AG08396 (cell line): ENCODE data around the gene PHKG1.
"Not testable (repeated sequence)": the region's sequence is repeated elsewhere in the genome, so short reads cannot be mapped to it uniquely, and the experiment has no call there.

Experiments used
- DNase-seq: peaks from one replicate; pipeline ENCODE4 v3.0.0; 2012; ENCODE audit warnings: low spot score, mixed read lengths

Gene PHKG1

DNA sequence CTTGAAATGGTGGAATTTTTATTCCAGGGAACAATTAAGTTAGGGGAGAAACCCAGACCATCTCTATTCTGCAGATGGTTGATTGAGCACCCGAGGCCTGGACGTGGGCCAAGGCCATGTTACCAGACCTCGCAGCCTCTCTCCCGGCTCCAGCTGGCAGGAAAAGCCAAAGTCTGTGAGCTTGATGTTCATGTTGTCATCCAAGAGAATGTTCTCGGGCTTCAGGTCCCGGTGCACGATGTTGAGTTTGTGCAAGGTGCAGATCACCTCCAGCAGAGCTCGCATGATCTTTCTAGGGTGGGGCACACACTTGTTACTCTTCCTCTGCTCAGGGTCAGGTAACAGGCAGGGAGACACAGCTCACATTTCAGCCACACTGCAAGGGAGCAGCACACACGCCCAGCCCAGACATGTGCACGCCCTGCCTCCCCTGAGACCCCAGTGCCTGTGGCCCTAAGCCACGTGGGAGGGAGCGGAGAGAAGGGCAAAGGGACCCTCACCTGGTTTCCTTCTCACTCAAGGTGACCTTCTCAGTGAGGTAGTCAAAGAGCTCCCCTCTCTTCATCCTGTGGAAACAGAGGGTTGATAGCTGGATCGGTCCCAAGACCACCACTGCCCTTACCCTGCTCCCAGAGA, 9.5 kb downstream of the PHKG1 start:
- DNase-seq, result no peak

DNA sequence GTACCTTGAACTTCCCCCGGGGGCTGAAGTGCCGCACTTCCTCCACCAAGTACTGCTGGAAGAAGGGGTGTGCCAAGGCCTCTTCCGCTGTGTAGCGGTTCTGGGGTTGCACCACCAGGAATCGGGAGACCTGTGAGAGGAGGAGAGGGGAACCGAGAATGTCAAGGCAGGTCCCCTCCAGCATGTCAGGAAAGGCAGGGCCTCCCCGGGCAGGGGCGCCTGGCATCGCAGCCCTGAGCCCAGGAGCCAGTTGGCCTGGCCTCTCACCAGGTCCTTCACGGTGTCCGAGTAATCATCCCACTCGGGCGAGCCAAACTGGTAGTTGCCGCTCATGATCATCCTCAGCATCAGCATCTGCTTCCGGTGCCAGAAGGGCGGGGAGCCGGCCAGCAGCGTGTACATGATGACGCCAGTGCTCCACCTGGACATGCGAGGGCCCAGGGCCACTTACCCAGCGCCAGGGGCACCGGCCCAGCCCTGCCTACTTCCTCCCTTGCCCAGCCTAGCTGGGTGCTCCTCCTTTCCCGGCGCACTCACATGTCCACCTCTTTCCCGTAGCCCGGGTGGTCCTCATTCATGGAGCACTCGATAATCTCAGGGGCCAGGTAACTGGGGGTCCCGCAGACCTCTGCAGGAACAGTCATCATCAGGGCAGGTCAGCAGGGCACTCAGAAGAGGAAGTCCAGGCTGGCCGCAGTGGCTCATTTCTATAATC, 11.0 kb downstream of the PHKG1 start:
- no peak for DNase-seq

DNA sequence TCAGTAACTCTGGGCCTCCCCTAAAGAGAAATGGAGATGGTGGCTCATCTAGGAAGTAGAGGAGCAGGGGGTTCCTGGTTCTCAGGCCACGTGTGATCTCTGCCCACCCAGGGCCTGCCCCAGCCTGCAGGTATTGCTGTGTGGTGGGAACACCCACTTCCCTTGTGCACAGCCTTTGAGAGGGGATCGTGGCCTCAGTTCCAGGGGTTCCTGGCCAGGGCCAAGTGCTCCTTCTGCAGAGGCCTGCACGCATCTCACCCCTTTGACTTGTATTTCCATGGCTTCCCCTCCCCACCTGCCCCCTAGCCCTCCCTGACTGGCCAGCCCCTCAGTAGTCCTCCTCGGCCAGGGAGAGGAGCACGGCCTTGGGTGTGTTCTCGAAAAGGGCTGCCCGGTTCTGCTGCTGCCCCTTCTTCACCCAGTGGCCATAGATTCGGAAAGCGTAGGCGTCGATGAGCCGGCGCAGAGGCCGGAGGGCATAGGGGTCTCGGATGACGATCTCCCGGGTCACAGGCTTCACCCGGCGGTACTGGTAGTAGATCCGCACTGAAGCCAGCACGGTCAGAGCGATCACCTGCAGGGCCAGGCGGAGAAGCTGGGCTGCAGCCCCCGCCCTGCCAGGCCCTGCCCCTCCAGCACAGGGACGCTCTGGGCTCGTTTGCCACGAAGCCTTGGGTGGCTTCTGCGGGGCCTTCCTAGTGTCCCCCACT, 11.9 kb downstream of the PHKG1 start:
- not testable (repeated sequence) for DNase-seq

DNA sequence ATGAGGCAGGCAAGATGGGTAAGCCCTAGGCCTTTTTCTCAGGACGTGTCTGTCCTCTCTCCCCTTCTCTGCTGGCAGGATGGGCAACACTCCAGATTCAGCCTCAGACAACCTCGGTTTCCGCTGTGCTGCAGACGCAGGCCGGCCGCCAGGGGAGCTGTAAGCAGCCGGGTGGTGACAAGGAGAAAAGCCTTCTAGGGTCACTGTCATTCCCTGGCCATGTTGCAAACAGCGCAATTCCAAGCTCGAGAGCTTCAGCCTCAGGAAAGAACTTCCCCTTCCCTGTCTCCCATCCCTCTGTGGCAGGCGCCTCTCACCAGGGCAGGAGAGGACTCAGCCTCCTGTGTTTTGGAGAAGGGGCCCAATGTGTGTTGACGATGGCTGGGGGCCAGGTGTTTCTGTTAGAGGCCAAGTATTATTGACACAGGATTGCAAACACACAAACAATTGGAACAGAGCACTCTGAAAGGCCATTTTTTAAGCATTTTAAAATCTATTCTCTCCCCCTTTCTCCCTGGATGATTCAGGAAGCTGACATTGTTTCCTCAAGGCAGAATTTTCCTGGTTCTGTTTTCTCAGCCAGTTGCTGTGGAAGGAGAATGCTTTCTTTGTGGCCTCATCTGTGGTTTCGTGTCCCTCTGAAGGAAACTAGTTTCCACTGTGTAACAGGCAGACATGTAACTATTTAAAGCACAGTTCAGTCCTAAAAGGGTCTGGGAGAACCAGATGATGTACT, 13.1 kb downstream of the PHKG1 start:
- DNase-seq, result peak; percentile 79

DNA sequence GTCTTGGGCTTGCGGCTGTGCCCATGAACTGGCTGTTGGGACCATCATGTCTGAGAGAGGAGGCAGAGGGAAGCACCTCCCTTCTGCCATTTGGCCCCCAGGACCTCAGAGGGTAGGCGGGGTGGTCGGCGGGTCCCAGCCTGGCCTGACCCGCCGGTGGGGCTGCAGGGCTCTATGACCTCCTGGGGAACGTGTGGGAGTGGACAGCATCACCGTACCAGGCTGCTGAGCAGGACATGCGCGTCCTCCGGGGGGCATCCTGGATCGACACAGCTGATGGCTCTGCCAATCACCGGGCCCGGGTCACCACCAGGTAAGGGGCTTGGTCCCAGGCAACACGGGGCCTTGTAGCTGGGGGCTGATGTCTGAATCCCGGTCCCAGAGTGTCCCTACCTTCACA, 14.6 kb downstream of the PHKG1 start:
- no peak for DNase-seq

DNA sequence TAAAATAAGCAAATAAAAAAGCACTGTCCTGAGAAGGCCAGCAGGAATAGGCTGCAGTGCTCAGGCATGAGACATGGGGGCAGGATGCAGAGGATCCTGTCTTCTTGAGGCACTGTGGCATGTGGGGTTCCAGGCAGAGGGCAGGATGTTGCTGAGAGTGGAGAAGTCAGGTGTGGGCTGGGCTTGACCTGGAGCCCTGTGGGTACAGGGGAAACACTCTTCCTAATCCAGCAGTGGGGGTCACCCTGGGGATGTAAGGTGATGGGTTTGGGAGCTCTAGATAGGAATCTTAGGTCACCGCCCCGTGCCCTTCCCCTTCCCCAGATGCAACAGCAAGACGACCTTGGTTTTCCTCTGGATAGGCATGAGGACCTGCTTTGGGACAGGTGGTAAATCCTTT, 15.1 kb downstream of the PHKG1 start:
- DNase-seq, result no peak

DNA sequence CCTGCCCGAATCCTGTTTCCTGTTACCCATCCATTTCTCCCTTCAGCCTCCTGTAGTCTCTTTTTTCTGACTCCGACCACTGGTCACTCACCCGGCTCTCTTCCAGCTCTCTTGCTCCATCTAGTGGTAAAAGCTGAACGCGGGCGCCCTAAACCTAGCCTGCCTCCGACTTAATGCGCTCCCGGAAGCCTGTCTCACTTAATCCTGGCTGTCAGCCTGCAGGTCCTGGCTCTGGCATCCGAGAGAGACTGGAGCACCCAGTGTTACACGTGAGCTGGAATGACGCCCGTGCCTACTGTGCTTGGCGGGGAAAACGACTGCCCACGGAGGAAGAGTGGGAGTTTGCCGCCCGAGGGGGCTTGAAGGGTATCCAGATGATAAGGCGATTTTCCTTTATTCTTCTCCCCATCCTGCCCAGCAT, 18.4 kb downstream of the PHKG1 start:
- peak; percentile 82 for DNase-seq

DNA sequence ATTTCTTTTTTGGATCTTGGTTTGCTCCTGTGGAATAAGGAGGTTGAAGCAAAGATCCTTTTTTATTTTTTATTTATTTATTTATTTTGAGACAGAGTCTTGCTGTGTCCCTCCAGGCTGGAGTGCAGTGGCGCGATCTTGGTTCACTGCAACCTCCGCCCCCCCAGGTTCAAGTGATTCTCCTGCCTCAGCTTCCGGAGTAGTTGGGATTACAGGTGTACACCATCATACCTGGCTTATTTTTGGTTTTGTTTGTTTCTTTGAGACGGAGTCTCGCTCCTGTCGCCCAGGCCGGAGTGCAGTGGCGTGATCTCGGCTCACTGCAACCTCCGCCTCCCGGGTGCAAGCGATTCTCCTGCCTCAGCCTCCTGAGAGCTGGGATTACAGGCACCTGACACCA, 26.4 kb downstream of the PHKG1 start:
- DNase-seq, result not testable (repeated sequence)

DNA sequence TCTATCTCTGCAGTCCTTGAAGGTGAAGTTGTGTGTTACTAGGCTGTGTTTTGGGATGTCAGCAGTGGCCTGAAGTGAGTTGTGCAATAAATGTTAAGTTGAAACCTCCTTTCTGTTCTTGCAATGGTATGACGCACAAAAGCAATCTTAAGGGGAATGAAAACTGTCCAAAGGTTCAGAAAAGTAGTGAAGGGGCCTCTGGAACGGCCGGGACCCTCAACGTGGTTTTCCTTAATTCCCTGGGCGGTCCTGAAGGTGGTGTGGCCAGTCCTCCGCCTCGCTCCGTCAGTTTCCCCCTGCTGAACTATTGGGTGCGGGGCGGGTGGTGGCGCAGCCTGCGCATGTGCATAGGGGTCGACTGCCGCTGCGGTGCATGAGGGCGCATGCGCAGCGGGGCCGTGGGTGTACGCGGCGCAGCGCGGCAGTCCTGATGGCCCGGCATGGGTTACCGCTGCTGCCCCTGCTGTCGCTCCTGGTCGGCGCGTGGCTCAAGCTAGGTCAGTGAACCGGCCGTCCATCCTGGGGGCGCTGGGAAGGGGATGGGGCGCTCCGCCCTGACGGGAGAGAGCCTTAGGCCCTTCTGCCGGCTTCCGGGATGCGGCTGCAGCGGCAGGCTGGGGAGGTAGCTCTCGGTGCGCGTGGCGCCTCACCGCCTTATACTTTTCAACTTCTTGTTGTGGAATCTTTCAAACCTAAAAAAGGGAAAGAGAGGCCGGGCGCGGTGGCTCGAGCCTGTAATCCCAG, 28.7 kb downstream of the PHKG1 start, which contains the start of gene SUMF2:
Gene SUMF2, plus strand, starts transcription at position 405 of the 744 bp plus-strand sequence. Its CDS starts 26 bp downstream, at position 431.
- peak; percentile 99 for DNase-seq

DNA sequence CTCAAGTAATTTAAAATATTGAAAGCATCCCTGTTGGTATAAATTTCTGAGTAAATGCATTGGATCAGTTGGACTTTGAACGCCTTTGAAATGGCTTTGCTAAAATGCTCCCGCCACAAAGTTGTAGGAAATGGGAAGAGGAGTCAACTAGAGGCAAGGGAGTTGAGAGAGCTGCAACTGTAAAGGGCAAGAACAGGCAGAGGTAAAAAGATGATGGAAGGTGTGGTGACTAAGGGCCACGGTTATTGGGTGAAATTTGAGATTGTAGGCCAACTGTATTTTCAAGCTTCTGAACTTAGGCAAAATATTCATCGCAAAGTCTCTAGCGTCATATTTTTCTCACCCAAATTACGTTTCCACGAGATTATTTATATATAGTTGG, 29.3 kb downstream of the PHKG1 start:
- no peak for DNase-seq

DNA sequence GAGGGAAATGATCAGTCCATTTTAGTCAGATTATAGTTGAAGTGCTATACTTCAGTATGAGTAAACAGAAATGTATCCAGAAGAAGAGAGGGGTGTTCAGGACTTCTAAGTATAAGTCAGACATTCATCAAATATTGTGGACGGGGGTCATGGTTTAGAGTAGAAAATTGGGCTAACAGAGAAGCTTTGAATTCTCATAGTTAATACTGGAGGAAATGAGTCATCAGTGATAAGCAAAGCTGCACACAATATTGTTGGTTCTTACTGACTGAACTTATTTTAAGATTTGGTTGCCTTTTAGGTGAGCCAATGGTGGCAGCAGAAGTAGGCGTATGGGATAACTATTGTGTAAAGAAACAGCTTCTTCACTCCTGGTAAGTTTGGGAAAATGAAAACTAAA, 30.4 kb downstream of the PHKG1 start:
- peak; percentile 39 for DNase-seq

DNA sequence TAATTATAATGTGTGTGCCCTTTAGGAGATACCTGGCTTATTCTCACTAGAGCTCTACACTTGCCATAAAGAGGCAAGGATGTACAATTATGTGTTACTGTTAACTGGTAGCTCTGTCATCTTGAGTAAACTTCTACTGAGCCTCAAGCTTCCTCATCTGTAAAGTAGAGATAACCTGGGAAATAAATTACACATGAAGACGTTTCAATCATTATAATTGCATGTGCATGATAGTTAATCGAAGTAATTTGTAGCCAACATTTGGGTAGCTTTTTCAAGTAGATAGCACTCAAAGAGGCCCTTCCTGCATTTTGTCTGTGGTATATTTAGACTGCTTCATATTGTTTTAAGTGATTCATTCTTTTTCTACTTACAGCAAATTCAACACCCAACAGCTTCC, 38.8 kb downstream of the PHKG1 start:
- DNase-seq, result no peak

DNA sequence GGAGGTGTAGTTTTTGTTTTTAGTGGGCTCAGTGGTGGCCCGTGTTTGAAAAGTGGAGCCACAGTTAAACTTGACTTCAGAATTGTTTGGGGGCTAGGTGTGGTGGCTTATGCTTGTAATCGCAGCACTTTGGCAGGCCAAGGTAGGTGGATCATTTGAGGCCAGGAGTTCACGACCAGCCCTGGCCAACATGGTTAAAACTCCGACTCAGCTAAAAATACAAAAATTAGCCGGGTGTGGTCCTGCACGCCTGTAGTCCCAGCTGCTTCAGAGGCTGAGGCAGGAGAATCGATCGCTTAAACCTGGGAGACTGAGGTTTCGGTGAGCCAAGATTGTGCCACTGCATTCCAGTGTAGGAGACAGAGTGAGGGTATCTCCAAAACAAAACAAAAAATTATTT, 39.4 kb downstream of the PHKG1 start:
- no peak for DNase-seq

DNA sequence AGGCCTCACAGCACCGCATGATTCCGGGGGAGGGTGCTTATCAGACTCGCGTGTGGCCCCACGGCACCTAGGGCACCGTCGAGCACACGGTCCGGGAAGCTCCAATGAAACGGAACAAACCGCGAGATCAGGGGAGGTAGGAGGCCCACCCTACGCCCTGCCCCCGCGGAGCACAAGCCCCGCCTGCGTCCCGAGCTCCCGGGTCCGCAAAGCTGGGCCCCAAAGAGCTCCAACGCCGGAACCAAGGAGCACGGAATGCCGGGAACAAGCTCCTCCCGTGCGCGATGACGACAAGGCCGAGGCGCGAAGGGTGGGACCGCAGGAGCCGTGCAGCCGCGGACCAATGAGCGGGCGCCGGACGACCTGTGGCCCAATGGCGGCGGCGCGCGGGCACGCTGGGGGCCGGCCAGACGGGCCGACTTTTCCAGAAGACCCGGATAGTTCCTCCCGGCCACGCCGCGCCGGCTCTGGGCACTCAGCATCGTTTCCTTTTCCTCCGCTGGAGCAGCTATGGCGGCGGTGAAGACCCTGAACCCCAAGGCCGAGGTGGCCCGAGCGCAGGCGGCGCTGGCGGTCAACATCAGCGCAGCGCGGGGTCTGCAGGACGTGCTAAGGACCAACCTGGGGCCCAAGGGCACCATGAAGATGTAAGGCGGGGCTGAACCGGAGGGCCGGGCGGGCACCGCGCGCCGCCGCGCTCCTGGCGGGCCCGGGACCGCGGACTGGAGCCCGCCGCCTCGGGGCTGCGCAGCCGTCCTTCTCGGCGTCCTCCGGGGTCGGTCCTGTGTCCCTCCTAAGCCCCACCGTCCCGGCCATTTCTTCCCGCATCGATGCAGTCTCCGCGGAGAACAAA, 41.2 kb downstream of the PHKG1 start, which contains the start of the genes CCT6A and PSPH:
Gene CCT6A, plus strand, starts transcription at position 427 of the 853 bp plus-strand sequence. Its CDS starts 84 bp downstream, at position 511.
Gene PSPH, minus strand, starts transcription at position 106 of the 853 bp plus-strand sequence. CDS start 30,232 bp downstream, outside the sequence.
- DNase-seq, result peak; percentile 96

DNA sequence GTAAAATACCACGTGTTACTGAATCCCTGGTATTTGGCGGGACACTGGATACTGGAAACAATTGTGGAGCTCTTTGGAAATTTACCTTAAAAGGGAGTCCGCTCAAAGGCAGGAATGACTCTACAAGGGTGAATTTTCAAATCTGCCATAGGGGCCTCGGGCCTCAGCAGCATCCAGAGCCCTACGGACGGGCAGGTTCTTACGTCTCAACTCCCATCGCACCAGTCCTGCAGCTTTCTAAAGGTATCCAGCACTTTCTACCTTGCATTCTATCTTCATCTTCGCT, 41.8 kb downstream of the PHKG1 start:
- DNase-seq, result no peak

DNA sequence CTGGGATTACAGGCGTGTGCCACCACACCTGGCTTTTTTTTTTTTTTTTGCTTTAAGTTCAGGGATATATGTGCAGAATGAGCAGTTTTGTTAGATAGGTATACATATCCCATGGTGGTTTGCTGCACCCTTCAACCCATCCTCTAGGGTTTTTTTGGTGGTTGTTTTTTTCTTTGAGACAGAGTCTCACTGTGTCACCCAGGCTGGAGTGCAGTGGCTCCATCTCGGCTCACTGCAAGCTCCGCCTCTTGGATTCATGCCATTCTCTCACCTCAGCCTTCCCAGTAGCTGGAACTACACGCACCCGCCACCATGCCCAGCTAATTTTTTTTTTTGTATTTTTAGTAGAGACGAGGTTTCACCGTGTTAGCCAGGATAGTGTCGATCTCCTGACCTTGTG, 44.0 kb downstream of the PHKG1 start:
- DNase-seq, result not testable (repeated sequence)

DNA sequence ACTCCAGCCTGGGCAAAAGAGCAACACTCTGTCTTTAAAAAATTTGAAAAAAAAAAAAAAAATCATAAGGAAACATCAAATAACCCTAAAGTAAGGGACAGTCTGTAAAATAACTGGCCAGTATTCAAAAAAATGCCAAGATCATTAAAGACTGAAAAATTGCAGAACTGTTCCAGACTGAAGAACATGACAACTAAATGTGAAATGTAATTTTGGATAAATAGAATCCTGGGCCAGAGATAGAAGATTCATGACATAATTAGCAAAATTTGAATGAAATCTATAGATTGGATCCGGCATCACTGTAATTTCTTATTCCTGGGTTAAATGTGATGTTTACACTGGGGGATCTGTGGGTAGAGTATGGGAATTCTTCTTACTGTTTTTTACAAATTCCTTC, 44.5 kb downstream of the PHKG1 start:
- DNase-seq, result no peak

DNA sequence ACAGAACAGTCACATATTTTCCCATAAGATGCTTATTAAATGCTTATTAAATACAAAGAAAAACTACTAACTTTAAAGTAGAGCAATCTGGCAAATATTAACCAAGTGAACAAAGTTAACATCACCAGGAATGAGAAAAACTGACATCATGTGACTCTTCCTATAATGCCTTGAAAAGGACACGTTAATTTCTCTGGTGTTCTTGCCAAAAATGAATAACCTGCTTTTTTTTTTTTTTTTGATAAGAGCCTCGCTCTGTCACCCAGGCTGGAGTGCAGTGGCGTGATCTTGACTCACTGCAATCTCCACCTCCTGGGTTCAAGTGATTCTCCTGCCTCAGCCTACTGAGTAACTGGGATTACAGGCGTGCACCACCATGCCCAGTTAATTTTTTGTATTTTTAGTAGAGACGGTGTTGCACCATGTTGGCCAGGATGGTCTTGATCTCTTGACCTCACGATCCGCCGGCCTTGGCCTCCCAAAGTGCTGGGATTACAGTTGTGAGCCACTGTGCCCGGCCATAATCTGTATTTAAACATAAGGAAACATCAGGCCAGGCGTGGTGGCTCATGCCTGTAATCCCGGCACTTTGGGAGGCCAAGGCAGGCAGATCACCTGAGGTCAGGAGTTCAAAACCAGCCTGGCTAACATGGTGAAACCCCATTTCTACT, 45.2 kb downstream of the PHKG1 start:
- not testable (repeated sequence) for DNase-seq

DNA sequence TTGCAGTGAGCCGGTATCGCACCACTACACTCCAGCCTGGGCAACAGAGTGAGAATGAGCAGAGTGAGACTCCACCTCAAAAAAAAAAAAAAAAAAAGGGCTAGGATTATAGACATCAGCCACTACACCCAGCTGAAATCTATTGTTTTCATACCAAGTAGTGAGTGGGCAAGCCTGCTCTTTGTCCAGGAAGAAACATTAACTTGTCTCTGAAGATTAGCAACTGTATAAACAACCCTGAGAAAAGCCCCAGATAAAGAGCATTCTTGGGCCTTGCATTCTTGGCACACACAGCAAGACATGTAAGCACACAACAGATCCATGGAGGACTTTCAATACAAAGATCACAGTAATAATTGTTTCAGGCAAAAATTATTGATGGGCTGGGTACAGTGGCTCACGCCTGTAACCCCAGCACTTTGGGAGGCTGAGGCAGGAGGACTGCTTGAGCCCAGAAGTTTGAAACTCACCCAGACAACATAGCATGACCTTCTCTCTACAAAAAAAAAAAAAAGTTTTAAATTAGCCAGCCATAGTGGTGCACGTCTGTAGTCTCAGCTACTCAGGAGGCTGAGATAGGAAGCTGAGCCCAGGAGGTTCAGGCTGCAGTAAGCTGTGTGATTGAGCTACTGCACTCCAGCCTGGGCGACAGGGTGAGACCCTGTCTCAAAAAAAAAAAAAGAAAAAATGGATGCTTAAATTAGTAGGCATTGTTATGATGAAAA, 45.9 kb downstream of the PHKG1 start:
- peak; percentile 40 for DNase-seq
